Fibroblast of lung (primary cell): ENCODE measurements around the gene MACROH2A2. TPM values are rescaled to one million over a fixed set of nuclear protein-coding genes. Genes with fewer than 3 reads are reported as not detected.

Experiments
- DNase-seq, 2 donors: peaks; one replicate each; pipeline versions ENCODE4 v3.0.0 to v3.0.0-alpha.2; 2010; ENCODE audit warnings: low read depth in 2 of 2
- H2AFZ ChIP-seq: 2 replicates; pipeline ENCODE4 v1.5.1; 2012; ENCODE audit warnings: low read length, control low read depth, inconsistent platforms
- H3K27ac ChIP-seq: 2 replicates; pipeline ENCODE4 v1.5.1; 2011; ENCODE audit warnings: low read length, control low read depth; ENCODE audit not compliant: insufficient read depth
- H3K27me3 ChIP-seq: 2 replicates; pipeline ENCODE4 v1.5.1; 2011; ENCODE audit warnings: mild to moderate bottlenecking, low read length; ENCODE audit not compliant: control insufficient read depth, insufficient read depth
- H3K36me3 ChIP-seq: 2 replicates; pipeline ENCODE4 v1.5.1; 2011; ENCODE audit warnings: low read length; ENCODE audit not compliant: control insufficient read depth, insufficient read depth
- H3K4me1 ChIP-seq: 2 replicates; pipeline ENCODE4 v1.5.1; 2011; ENCODE audit warnings: low read length; ENCODE audit not compliant: control insufficient read depth, insufficient read depth; ENCODE audit errors: extremely low read depth
- H3K4me2 ChIP-seq: 2 replicates; pipeline ENCODE4 v1.5.1; 2011; ENCODE audit warnings: low read length, control low read depth; ENCODE audit not compliant: insufficient read depth; ENCODE audit errors: extremely low read depth
- H3K4me3 ChIP-seq, 4 experiments: fragments of 200-600 bp in 1 of 4; sonication (generic) in 1 of 4; replicated peaks in 1 of 4; 2 replicates each; pipeline ENCODE4 v1.5.1; 2011 to 2016; ENCODE audit warnings: low read length in 4 of 4, low read depth in 3 of 4, mild to moderate bottlenecking in 3 of 4, control low read depth in 2 of 4, inconsistent platforms in 1 of 4, mixed read lengths in 1 of 4; ENCODE audit not compliant: insufficient read depth in 1 of 4; ENCODE audit errors: control extremely low read depth in 1 of 4
- H3K79me2 ChIP-seq: 2 replicates; pipeline ENCODE4 v1.5.1; 2012; ENCODE audit warnings: mild to moderate bottlenecking, low read length, inconsistent platforms; ENCODE audit not compliant: control insufficient read depth, insufficient read depth
- H3K9ac ChIP-seq: 2 replicates; pipeline ENCODE4 v1.5.1; 2011; ENCODE audit warnings: mild to moderate bottlenecking, low read length, control low read depth; ENCODE audit not compliant: insufficient read depth
- H3K9me3 ChIP-seq: 2 replicates; pipeline ENCODE4 v1.5.1; 2012; ENCODE audit warnings: low read depth, low read length; ENCODE audit not compliant: control insufficient read depth, insufficient read depth
- H4K20me1 ChIP-seq: 2 replicates; pipeline ENCODE4 v1.5.1; 2011; ENCODE audit warnings: low read length; ENCODE audit not compliant: control insufficient read depth, insufficient read depth; ENCODE audit errors: extremely low read depth
- CTCF ChIP-seq, 2 donors: IDR thresholded peaks in 1 of 2; conservative IDR thresholded peaks in 1 of 2; 1 replicate in 1 of 2; 2 replicates in 1 of 2; pipeline ENCODE4 v1.5.1; 2011 to 2012; ENCODE audit warnings: low read length in 2 of 2, control low read depth in 1 of 2, inconsistent platforms in 1 of 2, low read depth in 1 of 2, mild to moderate bottlenecking in 1 of 2
- EZH2 ChIP-seq: IDR thresholded peaks from 2 replicates; pipeline ENCODE4 v1.5.1; 2012; ENCODE audit warnings: low read length, control low read depth, mild to moderate bottlenecking; ENCODE audit errors: missing control alignments
- polyA plus RNA-seq, 2 donors: library from polyadenylated mRNA; depleted of rRNA in 1 of 2; stranded (reverse) in 1 of 2; unstranded in 1 of 2; fragments of >200 nt; gene quantifications; 2 replicates each; pipeline ENCODE4 v1.2.1, GENCODE V29; 2011 to 2012; ENCODE audit warnings: missing spikeins in 1 of 2
- total RNA-seq: library from RNA; depleted of rRNA; stranded (reverse); fragments of >200 nt; gene quantifications from 2 replicates; pipeline ENCODE4 v1.2.1, GENCODE V29; 2014

Gene MACROH2A2
- total and polyA plus RNA-seq, 2 donors (not counting 1 experiment from before 2014, with no cell fraction given), result 9.2 to 12.1 TPM

- H3K79me2 ChIP-seq, result no peaks in the 10 kb centered on the region
- no peaks in the 10 kb centered on the region for H3K27me3 ChIP-seq
- no peaks in the 10 kb centered on the region for H3K4me1 ChIP-seq
- H3K4me2 ChIP-seq, result no peak overlapping the region
- H3K27ac ChIP-seq, result no peak overlapping the region
- no peak overlapping the region for H2AFZ ChIP-seq
- H3K9me3 ChIP-seq, result no peaks in the 10 kb centered on the region
- no peak overlapping the region for H3K4me3 ChIP-seq
- no peak overlapping the region for H3K9ac ChIP-seq
- no peaks in the 10 kb centered on the region for H4K20me1 ChIP-seq
- no peak for DNase-seq
- TF ChIP-seq CTCF (conservative IDR thresholded peaks at IDR 0.05 in 1 of 2, IDR thresholded peaks at IDR 0.05 in 1 of 2; ENCODE audit: low read depth in 1 of 2, low read length in 2 of 2) (no peak), EZH2 (no peak)
- H3K36me3 ChIP-seq, result peaks cover 5% of the 10 kb centered on the region
Observed at GRCh38 chr10:70123817-70124216, 71.2 kb downstream of the MACROH2A2 start.

DNA sequence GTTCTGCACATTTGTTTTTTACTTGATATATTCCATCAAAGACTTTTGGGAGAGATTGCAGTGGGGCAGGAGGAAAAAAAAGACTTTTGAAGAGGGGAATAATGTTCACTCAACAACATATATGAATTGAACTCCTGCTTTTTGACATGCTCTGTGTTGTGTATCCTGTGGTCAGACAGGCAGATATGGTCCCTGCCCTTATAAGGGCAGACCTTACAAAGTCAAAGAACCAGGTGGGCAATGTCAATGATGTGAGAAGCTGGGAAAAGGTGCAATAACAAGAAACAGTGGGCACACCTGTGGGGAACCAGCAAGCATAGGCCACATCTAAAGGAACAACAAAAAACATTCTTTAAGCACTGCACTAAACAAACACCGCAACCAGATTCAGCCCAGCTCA, 71.8 kb downstream of the MACROH2A2 start:
- TF ChIP-seq EZH2 (no peak), CTCF (conservative IDR thresholded peaks at IDR 0.05 in 1 of 2, IDR thresholded peaks at IDR 0.05 in 1 of 2; ENCODE audit: low read depth in 1 of 2, low read length in 2 of 2) (no peak)

DNA sequence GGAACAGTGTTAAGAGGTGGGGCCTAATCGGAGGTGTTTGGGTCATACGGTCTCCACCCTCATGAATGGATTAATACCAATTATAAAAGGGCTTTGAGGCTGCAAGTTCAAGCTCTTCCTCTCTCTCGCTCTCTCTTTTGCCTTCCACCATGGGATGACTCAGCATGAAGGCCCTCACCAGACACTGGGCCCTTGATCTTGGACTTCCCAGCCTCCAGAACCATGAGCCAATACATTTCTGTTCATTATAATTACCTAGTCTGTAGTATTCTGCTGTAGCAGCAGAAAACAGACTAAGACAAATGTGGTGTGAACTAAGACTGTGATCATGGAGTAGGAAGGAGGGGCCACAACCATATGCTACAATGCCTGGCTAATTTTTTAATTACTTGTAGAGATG, 72.3 kb downstream of the MACROH2A2 start:
- Histone ChIP-seq H3K79me2 (no peaks in the 10 kb centered on the region), H3K9ac (no peak overlapping the region), H3K4me1 (no peaks in the 10 kb centered on the region), H3K4me2 (no peak overlapping the region), H3K27me3 (no peaks in the 10 kb centered on the region), H2AFZ (no peak overlapping the region), H3K27ac (no peak overlapping the region), H3K4me3 (no peak overlapping the region), H3K36me3 (peaks cover 5% of the 10 kb centered on the region), H3K9me3 (no peaks in the 10 kb centered on the region), H4K20me1 (no peaks in the 10 kb centered on the region)
- TF ChIP-seq EZH2 (no peak), CTCF (conservative IDR thresholded peaks at IDR 0.05 in 1 of 2, IDR thresholded peaks at IDR 0.05 in 1 of 2; ENCODE audit: low read depth in 1 of 2, low read length in 2 of 2) (no peak)
- DNase-seq, result no peak

More for the DNA sequence above, 71.8 kb downstream of the MACROH2A2 start:
- Histone ChIP-seq H3K4me1 (no peaks in the 10 kb centered on the region), H3K9ac (no peak overlapping the region), H3K9me3 (no peaks in the 10 kb centered on the region), H2AFZ (no peak overlapping the region), H3K27me3 (no peaks in the 10 kb centered on the region), H3K79me2 (no peaks in the 10 kb centered on the region), H3K4me2 (no peak overlapping the region), H3K4me3 (no peak overlapping the region), H4K20me1 (no peaks in the 10 kb centered on the region), H3K27ac (no peak overlapping the region), H3K36me3 (peaks cover 5% of the 10 kb centered on the region)
- no peak for DNase-seq
